BE2C (cell line): ENCODE results near the gene ABI2.

ENCODE experiments used
- DNase-seq: peaks from one replicate; pipeline ENCODE4 v3.0.0-alpha.2; 2020
- H3K27me3 ChIP-seq: fragments of 250-450 bp; sonication (Bioruptor Pico); 2 replicates; pipeline ENCODE4 v1.5.1; 2020; ENCODE audit warnings: mild to moderate bottlenecking
- H3K36me3 ChIP-seq: fragments of 250-450 bp; sonication (Bioruptor Pico); 2 replicates; pipeline ENCODE4 v1.5.1; 2020; ENCODE audit warnings: mild to moderate bottlenecking
- H3K4me1 ChIP-seq: fragments of 250-450 bp; sonication (Bioruptor Pico); 2 replicates; pipeline ENCODE4 v1.5.1; 2020
- H3K4me3 ChIP-seq: 2 replicates; pipeline ENCODE4 v1.5.1; 2011; ENCODE audit warnings: low read depth, low read length
- H3K9me3 ChIP-seq: fragments of 250-450 bp; sonication (Bioruptor Pico); 2 replicates; pipeline ENCODE4 v1.5.1; 2020
- CTCF ChIP-seq: IDR thresholded peaks from 2 replicates; pipeline ENCODE4 v1.5.1; 2012; ENCODE audit warnings: mild to moderate bottlenecking, low read depth, low read length

The ABI2 gene

GRCh38 chr2:203400805-203401585 lies 72.8 kb downstream of the ABI2 start:
- Histone ChIP-seq H3K36me3 (peaks cover 29% of the 10 kb centered on the region), H3K9me3 (no peaks in the 10 kb centered on the region; the same call in 1 of the 2 replicates), H3K4me3 (no peak overlapping the region), H3K27me3 (no peaks in the 10 kb centered on the region), H3K4me1 (no peaks in the 10 kb centered on the region)
- no peak for DNase-seq
- no peak for TF ChIP-seq CTCF

GRCh38 chr2:203404996-203405395 lies 76.8 kb downstream of the ABI2 start:
- Histone ChIP-seq H3K36me3 (peaks cover 27% of the 10 kb centered on the region), H3K9me3 (no peaks in the 10 kb centered on the region), H3K4me1 (no peaks in the 10 kb centered on the region), H3K27me3 (no peaks in the 10 kb centered on the region), H3K4me3 (no peak overlapping the region)
- DNase-seq, result no peak
- TF ChIP-seq CTCF, result no peak

- peaks cover 46% of the 10 kb centered on the region for H3K36me3 ChIP-seq
- H3K27me3 ChIP-seq, result no peaks in the 10 kb centered on the region
- DNase-seq, result no peak
- no peaks in the 10 kb centered on the region for H3K4me1 ChIP-seq
- H3K9me3 ChIP-seq, result no peaks in the 10 kb centered on the region
- no peak overlapping the region for H3K4me3 ChIP-seq
- no peak for TF ChIP-seq CTCF
These were observed 79.3 kb downstream of the ABI2 start for GRCh38 chr2:203407496-203407895.

GRCh38 chr2:203412546-203413331 lies 84.5 kb downstream of the ABI2 start:
- H3K9me3 ChIP-seq, result no peaks in the 10 kb centered on the region
- no peak for TF ChIP-seq CTCF
- H3K4me3 ChIP-seq, result no peak overlapping the region
- H3K27me3 ChIP-seq, result no peaks in the 10 kb centered on the region
- DNase-seq, result no peak
- H3K36me3 ChIP-seq, result peaks cover 43% of the 10 kb centered on the region
- H3K4me1 ChIP-seq, result no peaks in the 10 kb centered on the region

GRCh38 chr2:203413796-203414195 lies 85.6 kb downstream of the ABI2 start:
- H3K4me3 ChIP-seq, result no peak overlapping the region
- peaks cover 52% of the 10 kb centered on the region for H3K36me3 ChIP-seq

More at GRCh38 chr2:203413796-203414195, 85.6 kb downstream of the ABI2 start:
- no peaks in the 10 kb centered on the region for H3K9me3 ChIP-seq
- no peaks in the 10 kb centered on the region for H3K27me3 ChIP-seq
- TF ChIP-seq CTCF, result no peak
- no peaks in the 10 kb centered on the region for H3K4me1 ChIP-seq
- no peak for DNase-seq
